Spinal cord (tissue), 10 donors: Measurements from ENCODE around the gene GRN. TPM values are rescaled to one million over a fixed set of nuclear protein-coding genes. Genes with fewer than 3 reads are reported as not detected.
A peak's percentile ranks its signal among the peaks of the same experiment; 100 is the strongest.
"Not testable (repeated sequence)": the region's sequence is repeated elsewhere in the genome, so short reads cannot be mapped to it uniquely, and the experiment has no call there.

ENCODE experiments used
- DNase-seq, 6 donors: peaks; one replicate each; pipeline versions ENCODE4 v3.0.0 to v3.0.0-alpha.2; 2013 to 2015; ENCODE audit warnings: low spot score in 6 of 6, low read depth in 4 of 6
- H3K27ac ChIP-seq: one replicate; pipeline ENCODE4 v1.5.1; 2013; ENCODE audit warnings: low read depth, low read length, control low read depth
- H3K27me3 ChIP-seq: one replicate; pipeline ENCODE4 v1.6.1; 2013; ENCODE audit warnings: low read length; ENCODE audit not compliant: control insufficient read depth, insufficient read depth
- H3K36me3 ChIP-seq: one replicate; pipeline ENCODE4 v1.6.1; 2013; ENCODE audit warnings: low read length; ENCODE audit not compliant: control insufficient read depth, insufficient read depth
- H3K4me1 ChIP-seq: one replicate; pipeline ENCODE4 v1.6.1; 2013; ENCODE audit warnings: low read length; ENCODE audit not compliant: control insufficient read depth, insufficient read depth
- H3K4me3 ChIP-seq: one replicate; pipeline ENCODE4 v1.5.1; 2013; ENCODE audit warnings: low read depth, low read length, control low read depth
- H3K9me3 ChIP-seq: one replicate; pipeline ENCODE4 v1.6.1; 2013; ENCODE audit warnings: low read length; ENCODE audit not compliant: control insufficient read depth, insufficient read depth
- WGBS: methylation state at CpG from one replicate; pipeline ENCODE4 v1.1.5; 2013; ENCODE audit warnings: missing lambda C conversion rate; ENCODE audit not compliant: insufficient coverage; 5-methylcytosine and 5-hydroxymethylcytosine counted together
- polyA plus RNA-seq, 2 donors: library from polyadenylated mRNA; unstranded; fragments of 120-200 nt; gene quantifications; one replicate each; pipeline ENCODE4 v1.2.1, GENCODE V29; 2013; ENCODE audit not compliant: insufficient read length in 2 of 2
- total RNA-seq, 2 donors: library from RNA; depleted of rRNA in 1 of 2; stranded (reverse); fragments of 120-200 nt in 1 of 2; fragments of >200 nt in 1 of 2; gene quantifications; one replicate each; pipeline versions ENCODE4 v1.2.3 to v1.2.4, GENCODE V29; 2013 to 2014
- donor health status: healthy.

The GRN gene
- total and polyA plus RNA-seq, 4 donors = 106 to 146 (median 132) TPM

DNA sequence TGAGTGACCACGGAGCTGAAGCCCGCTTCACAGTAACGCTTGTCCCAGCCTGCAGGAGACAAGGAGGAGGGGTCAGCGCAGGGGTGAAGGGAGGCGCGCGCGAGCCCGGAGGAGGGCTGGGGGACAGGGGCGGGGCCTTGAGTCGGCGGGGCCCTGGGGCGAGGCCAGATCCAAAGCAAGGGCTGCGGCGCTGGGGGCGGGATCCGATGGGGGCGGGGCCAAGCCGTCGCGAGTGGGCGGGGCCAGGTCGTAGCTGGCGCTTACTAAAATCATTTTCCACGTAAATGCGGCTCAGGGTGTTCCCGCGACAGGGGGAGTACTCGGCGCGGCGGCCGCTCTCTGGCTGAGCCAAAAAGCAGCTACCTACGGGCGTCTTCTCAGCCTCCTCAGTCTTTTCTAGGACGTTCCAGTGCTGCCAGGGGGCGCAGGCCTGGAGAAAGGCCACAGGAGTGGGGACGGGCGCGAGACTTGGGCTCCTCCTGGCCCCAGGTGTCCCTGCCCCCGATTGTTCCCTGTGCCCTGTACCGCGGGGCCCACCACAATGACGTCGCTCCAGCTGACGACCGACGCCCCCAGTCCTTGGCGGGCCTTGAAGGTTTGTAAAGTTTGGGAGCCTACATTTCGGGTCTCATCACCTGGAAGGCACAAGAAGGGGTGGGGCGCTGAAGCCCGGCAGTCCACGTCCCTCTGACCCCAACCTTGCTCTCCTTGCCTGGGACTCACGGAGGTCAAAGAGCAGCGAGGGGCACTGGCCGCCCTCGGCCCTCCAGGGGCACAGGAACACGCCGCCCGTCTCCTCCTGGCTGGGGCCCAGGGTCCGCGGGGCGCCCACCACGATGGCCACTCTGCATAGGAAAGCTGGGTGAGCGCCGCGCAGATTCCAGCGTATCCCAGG lies 40.4 kb downstream of the GRN start:
- Histone ChIP-seq H3K36me3 (peaks cover 5% of the 10 kb centered on the region), H3K4me1 (peaks cover 19% of the 10 kb centered on the region), H3K9me3 (no peaks in the 10 kb centered on the region), H3K4me3 (peak overlapping the region; percentile 49), H3K27ac (no peak overlapping the region), H3K27me3 (peaks cover 13% of the 10 kb centered on the region)
- DNase-seq = peak in 4 of 6 donors; percentile 47 to 89 (median 70)
- 2% methylated on average over 68 of the region's 68 CpGs for WGBS

GRCh38 chr17:44386182-44386525 lies 41.1 kb downstream of the GRN start:
- Histone ChIP-seq H3K27me3 (peaks cover 13% of the 10 kb centered on the region), H3K9me3 (no peaks in the 10 kb centered on the region), H3K36me3 (peaks cover 3% of the 10 kb centered on the region), H3K4me3 (no peak overlapping the region), H3K27ac (no peak overlapping the region), H3K4me1 (peaks cover 19% of the 10 kb centered on the region)
- WGBS = 14% methylated on average over 3 of the region's 10 CpGs
- DNase-seq = peak in 1 of 6 donors; percentile 9

GRCh38 chr17:44387804-44388203 lies 42.7 kb downstream of the GRN start:
- WGBS = no CpG with 5 or more reads among the region's 2 CpGs

GRCh38 chr17:44389281-44389680 lies 44.2 kb downstream of the GRN start, which contains the start of gene ITGA2B:
Gene ITGA2B, minus strand, starts transcription at chr17:44389649. Its CDS starts 176 bp downstream, at chr17:44389473.
- no peak for DNase-seq
- no peak within 1 kb of the TSS for H3K27ac ChIP-seq
- no peak within 1 kb of the TSS for H3K4me3 ChIP-seq
- H3K9me3 ChIP-seq = no peaks in the 10 kb centered on the region
- H3K4me1 ChIP-seq = peaks cover 17% of the 10 kb centered on the region
- peaks cover 13% of the 10 kb centered on the region for H3K27me3 ChIP-seq
- H3K36me3 ChIP-seq = peaks cover 3% of the 10 kb centered on the region
- 60% methylated on average over 1 of the region's 1 CpG for WGBS

More at GRCh38 chr17:44387804-44388203, 42.7 kb downstream of the GRN start:
- Histone ChIP-seq H3K4me3 (no peak overlapping the region), H3K4me1 (peaks cover 19% of the 10 kb centered on the region), H3K27me3 (peaks cover 13% of the 10 kb centered on the region), H3K9me3 (no peaks in the 10 kb centered on the region), H3K36me3 (peaks cover 3% of the 10 kb centered on the region), H3K27ac (no peak overlapping the region)
- no peak for DNase-seq

DNA sequence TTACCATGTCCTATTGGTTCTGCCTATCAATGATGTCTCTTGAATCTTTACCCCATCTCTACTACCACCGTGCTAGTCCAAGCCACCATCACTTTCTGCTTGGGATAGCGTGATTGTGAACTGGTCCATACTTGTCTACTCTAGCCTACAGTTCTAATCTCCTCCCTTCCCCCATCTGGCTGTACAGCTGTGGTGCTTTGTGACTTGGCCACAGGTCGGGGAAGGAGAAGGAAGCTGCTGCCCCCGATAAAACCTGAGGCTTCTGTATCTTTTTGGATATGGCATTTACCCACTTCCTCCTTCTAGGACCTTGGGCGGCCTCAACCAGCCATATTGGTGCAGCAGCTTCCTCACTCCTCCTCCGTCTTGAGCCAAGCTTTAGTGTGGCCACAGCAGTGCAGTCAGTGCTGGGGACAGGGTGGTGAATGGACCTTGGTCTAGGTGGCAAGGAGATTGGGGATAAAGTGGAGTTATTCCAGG lies 44.7 kb downstream of the GRN start:
- Histone ChIP-seq H3K27ac (no peak overlapping the region), H3K36me3 (peaks cover 3% of the 10 kb centered on the region), H3K4me1 (peaks cover 12% of the 10 kb centered on the region), H3K4me3 (no peak overlapping the region), H3K9me3 (no peaks in the 10 kb centered on the region), H3K27me3 (peaks cover 9% of the 10 kb centered on the region)
- DNase-seq = no peak
- WGBS = 90% methylated on average over 3 of the region's 6 CpGs

GRCh38 chr17:44390250-44390870 lies 45.3 kb downstream of the GRN start:
- no peak overlapping the region for H3K4me3 ChIP-seq
- DNase-seq = no peak
- H3K36me3 ChIP-seq = peaks cover 3% of the 10 kb centered on the region
- H3K9me3 ChIP-seq = no peaks in the 10 kb centered on the region
- H3K27ac ChIP-seq = no peak overlapping the region
- 87% methylated on average over 7 of the region's 10 CpGs for WGBS
- H3K27me3 ChIP-seq = peaks cover 5% of the 10 kb centered on the region
- peaks cover 8% of the 10 kb centered on the region for H3K4me1 ChIP-seq

DNA sequence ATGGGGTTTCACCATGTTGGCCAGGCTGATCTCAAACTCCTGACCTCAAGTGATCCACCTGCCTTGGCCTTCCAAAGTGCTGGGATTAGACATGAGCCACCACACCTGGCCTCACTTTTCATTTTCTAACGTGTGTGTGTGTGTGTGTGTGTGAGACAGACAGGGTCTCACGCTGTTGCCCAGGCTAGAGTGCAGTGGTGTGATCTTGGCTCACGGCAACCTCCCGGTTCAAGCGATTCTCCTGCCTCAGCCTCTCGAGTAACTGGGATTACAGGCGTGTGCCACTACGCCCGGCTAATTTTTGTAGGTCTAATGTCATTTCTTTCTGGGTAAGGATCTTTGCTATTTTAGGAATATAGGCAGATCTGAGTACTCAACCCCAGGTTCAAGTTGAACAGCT lies 49.0 kb downstream of the GRN start:
- not testable (repeated sequence) for H3K27ac ChIP-seq, H3K4me3 ChIP-seq, DNase-seq, H3K4me1 ChIP-seq, H3K9me3 ChIP-seq, H3K27me3 ChIP-seq
- H3K36me3 ChIP-seq = peaks cover 26% of the 10 kb centered on the region
- 98% methylated on average over 5 of the region's 9 CpGs for WGBS

GRCh38 chr17:44394833-44395232 lies 49.7 kb downstream of the GRN start:
- Histone ChIP-seq H3K27me3 (no peaks in the 10 kb centered on the region), H3K4me1 (no peaks in the 10 kb centered on the region), H3K9me3 (no peaks in the 10 kb centered on the region), H3K27ac (no peak overlapping the region), H3K36me3 (peaks cover 31% of the 10 kb centered on the region), H3K4me3 (no peak overlapping the region)
- DNase-seq = no peak
- WGBS = no CpG with 5 or more reads among the region's 2 CpGs

GRCh38 chr17:44396946-44397345 lies 51.8 kb downstream of the GRN start:
- Histone ChIP-seq H3K4me3 (no peak overlapping the region), H3K36me3 (peaks cover 47% of the 10 kb centered on the region), H3K4me1 (no peaks in the 10 kb centered on the region), H3K9me3 (no peaks in the 10 kb centered on the region), H3K27me3 (no peaks in the 10 kb centered on the region), H3K27ac (no peak overlapping the region)
- DNase-seq = no peak
- WGBS = 96% methylated on average over 4 of the region's 5 CpGs
